Naive thymus-derived CD4-positive, alpha-beta T cell (primary cell): ENCODE measurements around the gene DNAJA2. TPM values are rescaled to one million over a fixed set of nuclear protein-coding genes. Genes with fewer than 3 reads are reported as not detected.

Source experiments
- ATAC-seq: fragments of 150-1000 bp; cut with Tn5 transposase; 2 replicates; pipeline ENCODE4 v1.10.0; 2021; ENCODE audit warnings: mild to moderate bottlenecking, moderate library complexity
- CTCF ChIA-PET: fragments of 350-600 bp; sonication (Branson Sonifier 250); formaldehyde crosslinking; loops from one replicate; lab custom pipeline; 2021; ENCODE audit warnings: antibody characterized with exemption; lab: Charles Lee
- POLR2A ChIA-PET: fragments of 350-600 bp; sonication (Branson Sonifier 250); formaldehyde crosslinking; loops from one replicate; lab custom pipeline; 2021; ENCODE audit warnings: antibody characterized with exemption, inconsistent platforms; lab: Charles Lee
- DNase-seq, 9 donors: peaks; one replicate each; pipeline versions ENCODE4 v3.0.0 to v3.0.0-alpha.2; 2020 to 2022; ENCODE audit warnings: mixed read lengths in 1 of 9
- H3K27ac ChIP-seq: one replicate; pipeline ENCODE4 v1.7.0; 2013; ENCODE audit warnings: mild to moderate bottlenecking, low read depth, low read length, moderate library complexity
- H3K27me3 ChIP-seq, 2 donors: one replicate each; pipeline ENCODE4 v1.7.0; 2013; ENCODE audit warnings: low read length in 2 of 2, mild to moderate bottlenecking in 2 of 2, moderate library complexity in 2 of 2; ENCODE audit not compliant: control insufficient read depth in 2 of 2, insufficient read depth in 2 of 2
- H3K36me3 ChIP-seq, 3 experiments: 1 replicate in 2 of 3; 2 replicates in 1 of 3; pipeline ENCODE4 v1.7.0; 2013; ENCODE audit warnings: low read length in 3 of 3, mild to moderate bottlenecking in 3 of 3, moderate library complexity in 1 of 3; ENCODE audit not compliant: insufficient read depth in 3 of 3, control insufficient read depth in 2 of 3
- H3K4me1 ChIP-seq, 2 donors: one replicate each; pipeline ENCODE4 v1.7.0; 2013; ENCODE audit warnings: low read length in 2 of 2, mild to moderate bottlenecking in 2 of 2, moderate library complexity in 1 of 2; ENCODE audit not compliant: control insufficient read depth in 2 of 2, insufficient read depth in 2 of 2
- H3K4me3 ChIP-seq: 2 replicates; pipeline ENCODE4 v1.7.0; 2013; ENCODE audit warnings: mild to moderate bottlenecking, low read length
- H3K9me3 ChIP-seq, 3 experiments: 1 replicate in 2 of 3; 2 replicates in 1 of 3; pipeline ENCODE4 v1.7.0; 2013; ENCODE audit warnings: low read length in 3 of 3; ENCODE audit not compliant: control insufficient read depth in 2 of 3
- H3K27ac Mint-ChIP-seq, 9 donors: one replicate each; pipeline ENCODE4 v1.8.0; 2020 to 2022; ENCODE audit warnings: mixed read lengths in 9 of 9, mild to moderate bottlenecking in 8 of 9, moderate library complexity in 5 of 9, inconsistent platforms in 2 of 9
- H3K27me3 Mint-ChIP-seq, 5 donors: one replicate each; pipeline ENCODE4 v1.8.0; 2021 to 2022; ENCODE audit warnings: mixed read lengths in 5 of 5, mild to moderate bottlenecking in 1 of 5
- H3K36me3 Mint-ChIP-seq, 5 donors: one replicate each; pipeline ENCODE4 v1.8.0; 2020 to 2022; ENCODE audit warnings: mixed read lengths in 5 of 5, mild to moderate bottlenecking in 3 of 5, inconsistent platforms in 1 of 5
- H3K4me1 Mint-ChIP-seq, 7 donors: one replicate each; pipeline ENCODE4 v1.8.0; 2020 to 2022; ENCODE audit warnings: mixed read lengths in 7 of 7, mild to moderate bottlenecking in 3 of 7, inconsistent platforms in 1 of 7
- H3K4me3 Mint-ChIP-seq, 10 donors: one replicate each; pipeline ENCODE4 v1.8.0; 2020 to 2022; ENCODE audit warnings: mild to moderate bottlenecking in 10 of 10, mixed read lengths in 10 of 10, moderate library complexity in 6 of 10, inconsistent platforms in 2 of 10
- H3K9me3 Mint-ChIP-seq, 11 donors: one replicate each; pipeline ENCODE4 v1.8.0; 2020 to 2022; ENCODE audit warnings: mixed read lengths in 11 of 11, mild to moderate bottlenecking in 4 of 11, inconsistent platforms in 1 of 11, moderate library complexity in 1 of 11
- intact Hi-C, 2 donors: fragments of 100-400 bp; cut with micrococcal nuclease; formaldehyde crosslinking; loops; one replicate each; pipeline ENCODE4 v1.15.1; 2023
- polyA plus RNA-seq, 2 donors: library from polyadenylated mRNA; unstranded; fragments of 300-500 nt; fragmentation: Illumina TruSeq; gene quantifications; one replicate each; pipeline ENCODE4 v1.2.3, GENCODE V29; 2021
- total RNA-seq, 6 experiments: library from RNA in 5 of 6; stranded (reverse) in 5 of 6; gene quantifications; 1 replicate in 5 of 6; 2 replicates in 1 of 6; pipeline ENCODE4 v1.2.3 and lab custom pipeline; 2021 to 2026

The DNAJA2 gene
- total and polyA plus RNA-seq, 7 experiments from 2014 or later = 59.4 to 98.2 (median 66.1) TPM

DNA sequence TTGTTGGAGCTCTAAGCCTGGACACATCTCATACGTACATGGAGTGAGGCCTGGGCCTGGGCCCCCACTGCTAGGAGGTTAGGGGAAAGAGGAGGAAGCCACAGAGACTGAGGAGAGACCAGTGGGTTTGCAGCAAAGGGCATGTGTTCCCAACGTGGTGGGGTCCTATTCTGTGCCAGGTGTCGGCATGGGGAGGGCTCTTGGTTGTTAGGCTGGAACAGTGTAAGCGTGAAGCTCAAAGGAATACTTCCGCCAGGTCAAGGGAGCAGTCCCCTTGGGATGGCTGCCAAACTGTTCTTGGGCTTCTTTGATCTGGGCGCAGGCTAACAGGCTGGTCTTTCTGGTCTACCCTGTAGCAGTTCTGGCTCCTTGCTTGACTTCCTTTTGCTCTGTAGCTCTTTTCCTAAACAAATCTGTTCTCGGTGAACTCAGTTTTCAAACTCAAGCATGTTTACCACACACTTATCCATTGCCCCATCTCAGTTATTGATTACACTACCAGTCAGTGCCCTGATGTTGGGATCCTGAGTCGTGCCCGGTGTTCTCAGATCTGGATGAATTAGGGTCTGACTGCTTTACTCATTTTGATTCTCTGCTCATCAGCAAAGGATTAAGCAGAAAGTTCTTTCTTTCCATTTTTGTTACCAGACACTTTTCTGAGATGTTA, 52.9 kb downstream of the DNAJA2 start:
- no peaks in the 10 kb centered on the region for H3K9me3 ChIP-seq
- CTCF ChIA-PET = no interaction called here
- POLR2A ChIA-PET = no interaction called here
- Mint-ChIP-seq H3K27me3 (no peaks in the 10 kb centered on the region), H3K27ac (no peak overlapping the region), H3K4me3 (no peak overlapping the region), H3K9me3 (peaks cover 0 to 2% (median 0%) of the 10 kb centered on the region in 11 donors), H3K36me3 (peaks cover 0 to 5% (median 0%) of the 10 kb centered on the region in 5 donors), H3K4me1 (peaks cover 0 to 3% (median 0%) of the 10 kb centered on the region in 7 donors)
- intact Hi-C loops = no loop called here
- no peaks in the 10 kb centered on the region for H3K36me3 ChIP-seq
- ATAC-seq = no peak
- DNase-seq = no peak
- H3K4me3 ChIP-seq = no peak overlapping the region
- H3K4me1 ChIP-seq = no peaks in the 10 kb centered on the region
- no peaks in the 10 kb centered on the region for H3K27me3 ChIP-seq
- H3K27ac ChIP-seq = no peak overlapping the region

DNA sequence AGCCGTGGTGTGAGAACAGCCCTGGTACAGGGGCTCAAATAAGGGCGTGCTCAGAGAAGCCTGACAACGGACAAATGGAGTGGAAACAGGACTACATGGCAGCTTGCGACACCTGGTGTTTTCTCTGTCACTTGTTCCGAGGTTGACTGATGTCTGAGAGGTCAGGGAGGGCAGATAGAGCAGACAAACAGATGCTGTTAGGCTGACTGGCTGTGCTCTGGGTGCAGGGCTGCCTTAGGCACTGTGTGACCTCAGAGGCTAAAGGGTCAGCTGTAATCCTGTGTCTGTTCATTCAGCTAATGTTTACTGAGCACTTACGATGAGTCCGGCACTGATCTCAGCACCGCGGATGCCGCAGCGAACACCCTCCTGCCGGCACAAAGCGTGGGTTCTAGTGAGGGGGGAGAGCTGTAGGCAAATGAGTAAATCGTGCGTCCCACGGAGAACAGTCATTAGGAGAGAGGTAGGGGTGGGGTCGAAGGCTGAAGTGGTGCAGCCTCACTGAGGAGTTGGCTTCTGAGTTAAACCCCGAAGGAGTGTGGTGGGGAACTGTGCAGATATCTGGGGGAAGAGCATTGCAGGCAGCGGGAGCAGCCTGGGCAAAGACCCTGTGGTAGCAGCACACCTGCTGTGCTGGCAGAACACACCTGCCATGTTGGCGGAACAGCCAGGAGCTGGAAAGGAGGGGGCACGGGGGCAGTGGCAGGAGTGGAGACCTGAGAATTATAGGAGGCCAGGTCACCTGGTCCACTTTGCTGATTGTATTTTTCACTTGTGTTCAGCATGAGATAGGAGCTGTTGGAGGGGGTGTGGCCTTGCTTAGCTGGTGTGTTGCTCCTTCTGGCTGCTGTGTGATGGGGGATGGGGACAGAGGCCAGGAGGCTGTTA, 54.3 kb downstream of the DNAJA2 start:
- intact Hi-C loops = no loop called here
- Histone ChIP-seq H3K4me3 (no peak overlapping the region), H3K9me3 (no peaks in the 10 kb centered on the region), H3K27me3 (no peaks in the 10 kb centered on the region), H3K27ac (no peak overlapping the region), H3K36me3 (no peaks in the 10 kb centered on the region), H3K4me1 (no peaks in the 10 kb centered on the region)
- DNase-seq (no peak), ATAC-seq (no peak)
- ChIA-PET POLR2A (no interaction called here), CTCF (no interaction called here)
- Mint-ChIP-seq H3K27me3 (no peaks in the 10 kb centered on the region), H3K27ac (peak overlapping the region in 1 of 9 donors; percentile 26), H3K4me1 (peaks cover 0 to 4% (median 0%) of the 10 kb centered on the region in 7 donors), H3K9me3 (peaks cover 0 to 2% (median 0%) of the 10 kb centered on the region in 11 donors), H3K4me3 (no peak overlapping the region), H3K36me3 (peaks cover 0 to 9% (median 0%) of the 10 kb centered on the region in 5 donors)

DNA sequence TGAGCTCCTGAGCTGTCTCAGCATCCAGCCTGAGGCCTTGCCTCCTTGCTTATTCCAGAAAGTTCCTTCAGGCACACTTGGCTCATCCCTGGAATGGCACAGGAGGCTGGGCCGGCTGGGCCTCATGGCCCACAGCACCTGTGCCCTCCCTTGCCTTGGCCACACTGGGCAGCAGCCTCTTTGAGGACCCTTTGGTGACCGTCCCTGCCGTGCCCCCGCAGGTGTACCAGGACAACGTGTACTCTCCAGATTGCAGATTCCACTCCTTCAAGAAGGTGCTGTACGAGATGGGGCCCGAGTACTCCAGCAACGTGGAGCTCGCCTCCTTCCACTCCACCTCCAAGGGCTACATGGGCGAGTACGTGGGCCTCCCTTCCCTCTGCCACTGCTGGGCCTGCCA, 55.1 kb downstream of the DNAJA2 start:
- no peak overlapping the region for H3K27ac ChIP-seq
- no peaks in the 10 kb centered on the region for H3K4me1 ChIP-seq
- no peaks in the 10 kb centered on the region for H3K9me3 ChIP-seq
- peaks cover 0 to 4% (median 0%) of the 10 kb centered on the region in 7 donors for H3K4me1 Mint-ChIP-seq
- ChIA-PET CTCF (no interaction called here), POLR2A (no interaction called here)
- no peaks in the 10 kb centered on the region for H3K27me3 Mint-ChIP-seq
- ATAC-seq (no peak), DNase-seq (no peak)
- no peak overlapping the region for H3K27ac Mint-ChIP-seq
- peaks cover 0 to 9% (median 0%) of the 10 kb centered on the region in 5 donors for H3K36me3 Mint-ChIP-seq
- H3K4me3 Mint-ChIP-seq = no peak overlapping the region
- no peak overlapping the region for H3K4me3 ChIP-seq
- intact Hi-C loops = no loop called here
- peaks cover 0 to under 1% (median 0%) of the 10 kb centered on the region in 11 donors for H3K9me3 Mint-ChIP-seq
- H3K27me3 ChIP-seq = no peaks in the 10 kb centered on the region
- no peaks in the 10 kb centered on the region for H3K36me3 ChIP-seq

DNA sequence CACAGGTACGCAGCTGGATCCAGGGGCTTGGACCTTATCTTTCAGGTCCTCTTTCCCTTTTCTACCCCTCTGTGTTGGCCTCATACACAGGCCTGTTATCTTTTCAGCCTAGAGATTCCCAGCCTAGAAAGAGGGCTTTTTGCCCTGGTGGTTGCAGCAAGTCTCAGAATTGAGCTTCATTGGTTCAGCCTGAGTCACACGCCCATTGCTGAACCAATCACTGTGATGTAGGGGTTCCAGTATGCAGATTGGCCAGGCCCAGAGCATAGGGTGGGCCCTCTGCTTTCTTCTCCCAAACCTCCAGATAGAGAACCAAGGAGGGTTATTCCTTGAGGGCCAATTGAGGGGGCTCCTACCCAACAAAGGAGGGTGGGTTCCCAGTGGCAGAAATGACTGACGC, 56.5 kb downstream of the DNAJA2 start:
- POLR2A ChIA-PET = no interaction called here
- H3K36me3 ChIP-seq = no peaks in the 10 kb centered on the region
- Mint-ChIP-seq H3K27me3 (no peaks in the 10 kb centered on the region), H3K27ac (no peak overlapping the region), H3K9me3 (no peaks in the 10 kb centered on the region), H3K4me1 (peaks cover 0 to 4% (median 0%) of the 10 kb centered on the region in 7 donors), H3K36me3 (peaks cover 0 to 9% (median 0%) of the 10 kb centered on the region in 5 donors), H3K4me3 (no peak overlapping the region)
- no peaks in the 10 kb centered on the region for H3K9me3 ChIP-seq
- intact Hi-C loops = no loop called here
- no peak overlapping the region for H3K4me3 ChIP-seq
- DNase-seq (no peak), ATAC-seq (no peak)
- H3K27ac ChIP-seq = no peak overlapping the region
- H3K4me1 ChIP-seq = no peaks in the 10 kb centered on the region
- CTCF ChIA-PET = no interaction called here
- no peaks in the 10 kb centered on the region for H3K27me3 ChIP-seq

DNA sequence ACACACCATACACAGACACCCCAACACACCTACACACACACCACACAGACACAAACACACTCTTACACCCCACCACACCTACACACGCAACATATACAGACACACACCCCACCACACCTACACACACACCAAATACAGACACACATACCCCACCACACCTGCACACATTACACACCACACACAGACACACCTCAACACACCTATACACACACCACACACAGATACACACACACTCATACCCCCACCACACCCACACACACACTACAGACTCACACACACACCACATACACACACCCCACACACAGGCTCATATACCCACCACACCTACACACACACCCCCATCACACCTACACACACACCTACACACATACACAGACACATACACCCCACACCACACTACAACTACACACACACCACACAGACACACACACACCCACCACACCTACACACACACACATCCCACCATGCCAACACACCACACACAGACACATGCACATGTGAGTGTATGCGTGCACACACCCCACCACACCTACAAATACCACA, 57.9 kb downstream of the DNAJA2 start:
- Mint-ChIP-seq H3K27ac (peak overlapping the region in 2 of 9 donors; percentile 5 to 27), H3K9me3 (no peaks in the 10 kb centered on the region), H3K27me3 (no peaks in the 10 kb centered on the region), H3K4me1 (peaks cover 0 to 6% (median 0%) of the 10 kb centered on the region in 7 donors), H3K4me3 (no peak overlapping the region), H3K36me3 (peaks cover 0 to 11% (median 0%) of the 10 kb centered on the region in 5 donors)
- POLR2A ChIA-PET = no interaction called here
- DNase-seq (no peak), ATAC-seq (peak; percentile 11)
- Histone ChIP-seq H3K9me3 (no peaks in the 10 kb centered on the region), H3K4me1 (no peaks in the 10 kb centered on the region), H3K36me3 (no peaks in the 10 kb centered on the region), H3K4me3 (no peak overlapping the region), H3K27me3 (no peaks in the 10 kb centered on the region), H3K27ac (no peak overlapping the region)
- intact Hi-C loops = no loop called here
- CTCF ChIA-PET = interaction anchor here (0.7 kb wide), 1 partner anchor 10 kb away, joined by 3 read pairs; no protein-coding TSS in a partner anchor

DNA sequence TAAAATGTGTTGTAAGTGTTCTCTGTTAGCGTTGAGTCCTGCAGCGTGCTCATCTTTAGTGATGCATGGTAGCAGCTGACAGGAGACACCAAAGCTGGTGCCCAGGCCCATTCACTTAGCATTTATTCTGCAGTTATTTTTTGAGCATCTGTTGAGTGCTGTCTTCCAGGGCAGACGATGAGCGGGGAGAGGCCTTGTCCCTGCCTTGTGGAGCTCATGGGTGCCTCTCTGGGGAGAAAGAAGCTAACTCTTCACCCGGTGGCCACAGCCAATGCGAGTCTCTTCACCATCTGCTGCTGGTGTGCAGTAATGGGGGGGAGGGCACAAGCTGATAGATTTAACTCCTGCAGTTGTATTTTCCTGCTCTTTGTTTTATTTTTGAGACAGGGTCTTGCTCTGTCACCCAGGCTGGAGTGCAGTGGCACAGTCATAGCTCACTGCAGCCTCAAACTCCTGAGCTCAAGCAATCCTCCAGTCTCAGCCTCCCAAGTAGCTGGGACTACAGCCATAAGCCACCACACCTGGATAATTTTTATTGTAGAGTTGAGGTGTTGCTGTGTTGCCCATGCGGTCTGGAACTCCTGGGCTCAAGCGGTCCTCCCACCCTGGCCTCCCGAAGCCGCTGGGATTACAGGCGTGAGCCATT, 58.8 kb downstream of the DNAJA2 start:
- POLR2A ChIA-PET = no interaction called here
- Histone ChIP-seq H3K4me1 (no peaks in the 10 kb centered on the region), H3K4me3 (no peak overlapping the region), H3K27ac (no peak overlapping the region), H3K36me3 (no peaks in the 10 kb centered on the region), H3K9me3 (no peaks in the 10 kb centered on the region), H3K27me3 (no peaks in the 10 kb centered on the region)
- no peak for DNase-seq
- Mint-ChIP-seq H3K27ac (no peak overlapping the region), H3K27me3 (no peaks in the 10 kb centered on the region), H3K36me3 (peaks cover 0 to 11% (median 0%) of the 10 kb centered on the region in 5 donors), H3K9me3 (no peaks in the 10 kb centered on the region), H3K4me3 (no peak overlapping the region), H3K4me1 (peaks cover 0 to 8% (median 0%) of the 10 kb centered on the region in 7 donors)
- CTCF ChIA-PET = interaction anchor here (0.7 to 1.4 kb wide), 2 partner anchors 9 to 60 kb away, joined by 3 to 4 read pairs; no protein-coding TSS in a partner anchor
- ATAC-seq = no peak
- intact Hi-C loops = no loop called here
